HL-60/S4 (cell line): ENCODE measurements around the gene FNIP2.
"Not testable (repeated sequence)": the region's sequence is repeated elsewhere in the genome, so short reads cannot be mapped to it uniquely, and the experiment has no call there.

Experiments
- in situ Hi-C: fragments of 300-500 bp; cut with MboI; formaldehyde crosslinking; loops from 2 replicates; pipeline ENCODE4 v1.14.3; 2022; ENCODE audit warnings: low sequenced_read_pairs

The FNIP2 gene

DNA sequence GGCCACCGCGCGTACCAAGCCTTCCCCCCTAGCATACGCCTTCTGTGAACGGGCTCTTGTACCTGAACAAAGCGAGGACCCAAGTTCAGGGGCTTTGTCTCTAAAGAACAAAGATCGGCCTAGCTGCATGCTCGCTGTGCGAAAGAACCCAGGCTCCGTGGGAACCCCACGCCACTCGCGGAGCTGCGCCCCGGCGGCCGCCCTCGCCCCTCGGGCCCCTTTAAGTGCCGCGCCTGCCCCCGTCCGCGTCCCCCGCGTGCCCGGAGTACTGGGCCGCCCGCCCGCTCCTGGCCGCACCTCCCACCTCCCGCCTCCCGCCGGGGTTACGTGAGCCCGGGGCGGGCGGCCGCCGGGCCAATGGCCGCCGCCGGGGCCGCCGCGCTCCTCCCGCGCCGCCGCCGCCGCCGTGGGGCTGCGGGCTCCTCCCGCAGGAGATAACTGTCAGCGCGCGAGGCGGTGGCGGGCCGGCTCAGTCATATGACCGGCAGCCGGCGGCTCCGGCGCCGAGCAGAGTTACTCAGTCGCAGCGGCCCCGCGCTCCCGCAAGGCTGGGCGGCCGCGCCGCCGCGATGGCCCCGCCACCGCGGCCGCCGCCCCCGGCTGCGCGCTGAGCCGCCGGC lies at the start of gene FNIP2:
Gene FNIP2 (plus strand): TSS at position 472 of the 620 bp plus-strand sequence. CDS start 187 bp downstream, outside the sequence.
- in situ Hi-C loops: no loop called here

DNA sequence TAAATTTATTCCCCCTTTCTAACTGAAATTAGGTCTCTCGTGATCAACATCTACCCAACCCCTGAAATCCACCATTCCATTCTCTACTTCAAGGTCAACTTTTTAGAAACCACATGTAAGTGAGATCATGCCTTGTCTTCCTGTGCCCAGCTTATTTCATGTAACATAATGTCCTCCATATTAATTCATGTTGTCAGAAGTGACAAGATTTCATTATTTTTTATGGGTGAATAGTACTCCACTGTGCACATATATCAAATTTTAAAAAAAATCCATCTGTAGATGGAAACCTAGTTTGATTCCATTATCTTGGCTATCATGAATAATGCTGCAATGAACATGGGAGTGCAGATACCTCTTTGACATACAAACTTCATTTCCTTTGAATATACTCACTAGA lies 47.1 kb upstream of the FNIP2 start:
- in situ Hi-C loops: no loop called here

DNA sequence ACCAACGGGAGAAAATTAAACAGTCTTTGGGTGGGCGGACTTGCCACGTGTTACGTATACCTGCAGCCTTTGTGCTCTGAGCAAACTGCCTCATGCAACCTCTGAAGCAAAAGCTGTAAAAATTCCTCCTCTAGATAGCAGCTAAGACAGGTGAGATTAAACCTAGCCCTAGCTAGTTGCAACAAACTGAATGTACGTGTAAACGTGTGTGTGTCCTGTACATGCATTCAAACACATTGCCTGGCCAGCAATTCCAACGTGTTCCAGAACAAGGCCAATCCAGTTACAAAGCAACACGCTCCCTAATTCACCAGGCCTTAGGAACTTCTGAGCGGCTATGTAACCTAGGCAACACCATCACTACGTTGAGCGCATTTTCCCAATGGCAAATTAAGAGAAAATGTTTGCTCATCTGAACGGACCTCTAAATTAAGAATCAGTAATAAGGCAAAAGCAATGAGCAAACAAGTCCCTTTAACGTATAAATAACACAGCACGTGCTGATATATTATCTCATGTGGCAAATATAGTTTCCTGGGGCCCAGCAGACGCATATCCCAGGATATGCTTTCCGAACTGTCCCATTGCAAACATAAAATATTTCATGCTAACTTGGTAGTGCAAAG lies 46.4 kb upstream of the FNIP2 start:
- in situ Hi-C loops: no loop called here

DNA sequence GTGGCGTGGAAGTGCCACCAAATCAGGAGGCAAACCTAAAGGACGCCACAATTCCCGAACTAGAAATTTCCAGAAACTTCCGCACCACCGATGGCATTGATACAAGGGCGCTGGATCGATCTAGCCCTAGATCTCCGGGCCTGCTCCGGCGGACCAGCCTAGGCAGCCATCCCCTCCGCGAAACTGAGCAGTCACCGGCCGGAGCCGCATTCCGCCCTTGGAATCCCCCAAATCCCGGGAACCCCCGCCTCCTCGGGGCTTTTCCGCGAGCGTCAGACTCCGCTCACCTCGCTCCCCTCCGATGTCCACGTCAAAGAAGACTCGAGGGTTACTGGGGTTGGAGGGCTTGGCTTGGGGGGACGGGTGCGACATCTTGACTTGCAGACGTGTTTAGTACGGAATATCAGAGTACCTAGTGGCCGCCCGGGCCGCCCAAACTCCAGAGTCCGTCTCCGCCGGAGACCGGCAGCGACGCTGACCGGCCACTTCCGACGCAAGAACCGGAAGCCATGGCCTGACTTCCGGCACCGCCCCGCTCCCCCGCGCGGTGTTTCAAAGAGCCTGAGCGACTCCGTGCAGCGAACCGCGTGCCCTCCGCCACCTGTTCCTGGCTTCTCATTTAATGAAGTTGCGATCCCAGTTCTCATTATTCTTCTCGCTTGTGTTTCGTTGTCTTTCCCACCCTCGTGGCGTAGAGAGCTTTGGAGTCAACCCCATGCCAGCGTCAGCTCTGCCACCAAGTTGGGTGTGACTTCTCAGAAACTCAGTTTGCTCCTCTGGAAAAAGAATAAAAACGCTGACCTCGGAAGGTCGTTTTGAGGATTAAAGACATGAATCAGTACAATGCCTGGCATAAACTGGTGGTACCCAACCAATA lies 45.7 kb upstream of the FNIP2 start, which contains the start of gene PPID:
Gene PPID (minus strand): TSS at position 480 of the 877 bp plus-strand sequence. CDS start 108 bp downstream, at position 372.
- in situ Hi-C loops: no loop called here

DNA sequence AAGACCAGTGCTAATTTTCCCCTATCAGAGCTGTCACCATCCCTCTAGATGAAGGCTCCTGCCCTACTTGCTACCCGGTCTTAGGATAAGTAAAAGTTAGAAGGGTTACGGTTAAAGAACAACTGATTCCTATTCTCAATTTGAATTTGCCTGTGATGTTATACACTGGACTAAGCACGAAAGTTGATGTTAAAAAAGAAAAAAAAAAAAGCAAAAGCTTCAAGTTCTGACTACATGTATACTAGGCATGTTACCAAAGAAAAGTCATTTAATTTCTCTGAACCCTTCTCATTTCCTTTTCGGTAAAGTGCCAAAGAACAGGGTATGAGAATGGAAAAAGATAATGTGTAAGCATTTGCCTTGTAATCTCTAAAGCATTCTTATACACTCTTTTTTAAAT lies 44.2 kb upstream of the FNIP2 start:
- in situ Hi-C loops: loop anchor here (25.0 kb wide), 1 partner anchor 463 kb away; no protein-coding TSS in a partner anchor

DNA sequence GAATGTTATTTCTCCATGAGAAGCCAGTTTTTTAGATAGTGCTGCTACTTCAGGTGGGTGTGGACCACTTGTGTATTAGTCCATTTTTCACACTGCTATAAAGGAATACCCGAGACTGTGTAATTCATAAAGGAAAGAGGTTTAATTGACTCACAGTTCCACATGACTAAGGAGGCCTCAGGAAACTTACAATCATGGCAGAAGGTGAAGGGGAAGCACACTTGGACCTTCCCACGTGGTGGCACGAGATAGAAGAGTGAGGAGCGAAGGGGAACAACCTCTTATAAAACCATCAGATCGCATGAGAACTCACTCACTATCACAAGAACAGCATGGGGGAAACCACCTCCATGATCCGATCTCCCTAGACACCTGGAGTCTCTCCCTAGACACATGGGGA lies 42.2 kb upstream of the FNIP2 start:
- in situ Hi-C loops: loop anchor here (25.0 kb wide), 1 partner anchor 461 kb away; no protein-coding TSS in a partner anchor

DNA sequence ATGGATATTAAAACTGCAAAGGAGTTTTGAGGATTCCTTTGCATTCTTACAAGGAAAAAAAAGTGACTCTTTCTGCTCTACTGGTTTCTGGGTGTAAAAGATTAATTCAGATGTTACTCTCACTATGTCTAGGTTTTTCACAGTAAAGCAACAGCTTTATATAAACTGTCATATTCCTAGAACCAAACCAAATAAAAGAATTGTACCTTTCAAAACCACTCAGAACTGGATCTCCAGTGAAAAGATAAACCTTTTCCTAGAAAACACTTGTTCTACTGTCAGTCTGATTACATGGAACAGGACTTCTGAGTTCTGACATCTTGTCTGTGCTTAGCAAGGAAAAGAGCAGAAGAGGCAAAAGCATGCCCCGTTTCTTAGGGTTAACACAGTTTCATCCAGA lies 40.6 kb upstream of the FNIP2 start:
- in situ Hi-C loops: loop anchor here (25.0 kb wide), 1 partner anchor 459 kb away; no protein-coding TSS in a partner anchor

DNA sequence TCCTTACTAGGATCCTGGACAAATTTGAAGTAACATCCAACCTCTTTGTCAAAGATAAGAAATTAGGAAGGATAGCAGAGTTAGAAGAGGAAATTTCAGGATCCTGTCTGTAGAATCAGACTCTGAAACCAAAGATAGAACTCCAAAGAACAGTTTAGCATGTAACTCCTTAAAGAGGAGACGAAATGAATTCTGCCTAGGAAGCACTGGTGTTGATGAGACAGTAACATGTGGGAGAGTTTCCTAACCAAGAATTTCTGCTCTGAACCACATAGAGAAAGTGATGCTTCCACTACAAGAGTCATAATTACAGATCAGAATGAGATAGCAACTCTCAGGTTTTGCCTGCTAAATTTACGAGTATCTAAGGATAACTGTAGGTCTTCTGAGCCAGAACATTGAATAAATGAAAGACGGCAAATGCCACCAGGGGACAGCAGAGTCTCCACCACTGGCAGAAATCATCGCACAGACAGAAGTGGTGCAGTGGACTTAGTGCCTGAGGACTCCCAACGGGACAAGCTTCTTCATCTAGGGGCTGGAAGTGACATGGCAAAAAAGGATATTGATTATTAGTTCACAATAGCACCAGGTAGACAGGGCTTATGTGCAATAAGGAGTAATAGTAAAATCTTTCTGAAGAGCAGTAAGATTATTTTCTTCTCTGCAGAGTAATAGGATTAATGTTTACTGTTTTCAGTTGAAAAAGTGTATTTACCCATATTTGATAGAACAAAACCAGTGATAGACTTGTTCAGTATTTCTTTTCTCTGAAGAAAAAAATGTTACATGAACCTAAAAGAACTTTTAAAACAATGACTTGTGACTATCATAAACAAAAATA lies 38.9 kb upstream of the FNIP2 start:
- in situ Hi-C loops: loop anchor here (10.0 to 25.0 kb wide), 2 partner anchors 95 to 457 kb away; no protein-coding TSS in a partner anchor

DNA sequence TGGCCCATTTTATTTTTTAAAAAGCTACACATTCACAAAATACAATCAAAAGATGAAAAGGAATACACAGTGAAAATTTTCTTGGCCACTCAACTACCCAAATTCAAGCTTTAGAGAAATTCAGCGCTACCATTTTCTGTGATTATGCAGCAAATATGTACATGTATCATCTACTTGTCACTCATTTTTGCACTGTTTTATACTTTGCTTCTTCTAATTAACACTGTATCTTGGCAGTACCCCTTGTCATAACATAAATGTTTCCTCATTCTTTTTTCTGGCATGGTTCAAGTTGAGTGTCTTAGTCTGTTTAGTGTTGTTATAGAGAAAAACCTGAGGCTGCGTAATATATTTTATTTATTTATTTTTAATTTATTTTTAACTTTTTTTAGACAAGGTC lies 30.0 kb upstream of the FNIP2 start:
- in situ Hi-C loops: loop anchor here (10.0 to 25.0 kb wide), 2 partner anchors 86 to 448 kb away; no protein-coding TSS in a partner anchor

DNA sequence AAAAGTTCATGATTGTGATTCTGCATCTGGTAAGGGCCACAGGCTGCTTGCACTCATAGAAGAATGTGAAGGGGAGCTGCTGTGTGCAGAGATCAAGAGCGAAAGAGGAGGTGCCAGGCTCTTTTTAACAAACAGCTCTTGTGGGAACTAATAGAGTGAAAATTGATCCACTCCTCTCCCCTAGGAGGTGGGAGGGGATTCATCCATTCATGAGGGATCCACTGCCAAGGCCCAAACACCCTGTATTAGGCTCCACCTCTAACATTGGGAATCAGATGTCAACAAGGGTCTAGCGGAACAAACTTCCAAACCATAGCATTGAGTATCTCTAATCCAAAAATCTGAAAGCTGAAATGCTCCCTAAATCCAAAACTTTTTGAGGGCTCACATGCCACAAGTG lies 29.2 kb upstream of the FNIP2 start:
- in situ Hi-C loops: loop anchor here (10.0 to 25.0 kb wide), 2 partner anchors 85 to 448 kb away; no protein-coding TSS in a partner anchor

DNA sequence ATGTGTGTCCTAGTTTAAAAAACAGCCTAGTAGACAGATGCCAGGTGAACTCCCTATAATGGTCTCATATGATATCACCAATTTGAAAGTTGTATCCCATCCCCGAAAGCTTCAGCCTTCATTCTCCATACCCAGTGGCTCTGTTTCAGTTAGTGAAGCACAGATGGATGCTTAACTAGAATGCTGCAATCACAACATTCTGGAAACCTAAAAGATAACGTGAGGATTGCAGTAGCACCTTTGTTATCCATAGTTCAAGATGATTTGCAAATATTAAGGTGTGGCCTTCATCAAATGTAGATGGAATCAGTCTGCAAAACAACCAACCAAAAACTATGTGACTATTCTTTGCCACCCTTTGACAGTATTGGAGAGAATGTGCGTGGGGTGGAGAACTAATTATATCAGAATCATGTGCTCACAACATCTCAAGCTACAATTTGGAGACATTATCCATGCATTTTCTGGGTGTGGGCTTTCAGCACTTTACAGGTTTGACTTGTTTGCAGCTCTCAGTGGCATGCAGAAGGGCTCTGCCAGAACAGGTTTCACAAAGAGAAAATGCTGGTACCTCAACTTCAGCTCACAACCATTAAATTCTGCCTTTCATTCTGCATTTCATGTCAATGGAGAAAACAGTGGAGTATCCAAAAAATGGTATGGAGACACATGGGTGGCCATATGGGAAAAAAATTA lies 27.4 kb upstream of the FNIP2 start:
- in situ Hi-C loops: loop anchor here (25.0 kb wide), 1 partner anchor 446 kb away; no protein-coding TSS in a partner anchor

DNA sequence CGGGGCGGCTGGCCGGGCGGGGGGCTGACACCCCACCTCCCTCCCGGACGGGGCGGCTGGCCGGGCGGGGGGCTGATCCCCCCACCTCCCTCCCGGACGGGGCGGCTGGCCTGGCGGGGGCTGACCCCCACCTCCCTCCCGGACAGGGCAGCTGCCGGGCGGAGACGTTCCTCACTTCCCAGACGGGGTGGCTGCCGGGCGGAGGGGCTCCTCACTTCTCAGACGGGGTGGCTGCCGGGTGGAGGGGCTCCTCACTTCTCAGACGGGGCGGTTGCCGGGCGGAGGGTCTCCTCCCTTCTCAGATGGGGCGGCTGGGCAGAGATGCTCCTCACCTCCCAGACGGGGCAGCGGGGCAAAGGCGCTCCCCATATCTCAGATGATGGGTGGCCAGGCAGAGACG lies 22.3 kb upstream of the FNIP2 start:
- in situ Hi-C loops: loop anchor here (25.0 kb wide), 1 partner anchor 441 kb away; no protein-coding TSS in a partner anchor

DNA sequence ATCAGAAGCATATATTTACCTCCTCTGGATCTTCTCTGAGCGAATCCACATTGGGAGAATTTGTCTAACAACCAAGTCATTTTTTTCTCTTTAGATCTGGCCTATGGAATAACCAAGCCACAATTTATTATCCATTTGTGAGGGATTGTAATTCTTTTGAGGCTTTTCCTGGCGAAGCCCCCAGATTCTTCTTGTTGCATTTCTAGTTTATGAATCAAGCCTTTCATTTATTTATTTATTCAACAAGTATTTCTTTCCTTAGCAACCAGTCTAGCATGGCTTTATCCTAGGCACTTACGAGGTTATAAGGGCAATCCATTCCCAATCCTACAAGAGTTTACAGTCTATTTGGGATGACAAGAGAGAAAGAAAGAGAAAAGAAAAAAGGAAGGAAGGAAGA lies 18.4 kb upstream of the FNIP2 start:
- in situ Hi-C loops: no loop called here

DNA sequence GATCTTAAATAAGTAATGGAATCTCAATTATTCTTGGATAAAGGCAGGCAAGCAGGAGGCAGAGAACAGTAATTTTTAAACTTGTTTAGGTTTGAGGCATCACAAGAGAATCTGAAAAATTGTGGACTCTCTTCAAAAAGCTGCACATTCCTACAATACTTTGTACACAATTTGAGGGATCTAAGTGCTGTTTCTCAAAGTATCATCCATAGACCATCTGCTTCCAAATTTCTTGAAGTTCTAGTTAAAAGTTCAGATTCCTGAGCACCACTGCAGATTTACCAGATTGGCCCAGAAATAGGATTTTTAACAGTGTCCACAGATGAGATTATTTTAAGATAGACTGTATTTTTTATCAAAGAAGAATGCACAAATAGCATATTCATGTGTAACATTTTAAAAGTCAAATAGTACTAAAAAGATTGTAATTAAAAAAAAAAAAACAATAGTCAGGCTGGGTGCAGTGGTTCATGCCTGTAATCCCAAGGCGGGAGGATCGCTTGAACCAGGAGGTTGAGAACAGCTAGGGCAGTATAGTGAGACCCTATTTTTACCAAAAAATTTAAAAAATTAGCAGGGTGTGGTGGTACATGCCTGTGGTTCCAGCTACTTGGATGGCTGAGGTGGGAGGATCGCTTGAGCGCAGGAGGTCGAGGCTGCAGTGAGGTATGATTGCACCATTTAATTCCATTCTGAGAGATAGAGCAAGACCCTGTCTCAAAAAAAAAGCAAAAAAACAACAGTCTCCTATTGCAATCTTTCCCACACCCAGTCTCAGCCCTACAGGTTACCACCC lies 14.2 kb upstream of the FNIP2 start:
- in situ Hi-C loops: no loop called here

DNA sequence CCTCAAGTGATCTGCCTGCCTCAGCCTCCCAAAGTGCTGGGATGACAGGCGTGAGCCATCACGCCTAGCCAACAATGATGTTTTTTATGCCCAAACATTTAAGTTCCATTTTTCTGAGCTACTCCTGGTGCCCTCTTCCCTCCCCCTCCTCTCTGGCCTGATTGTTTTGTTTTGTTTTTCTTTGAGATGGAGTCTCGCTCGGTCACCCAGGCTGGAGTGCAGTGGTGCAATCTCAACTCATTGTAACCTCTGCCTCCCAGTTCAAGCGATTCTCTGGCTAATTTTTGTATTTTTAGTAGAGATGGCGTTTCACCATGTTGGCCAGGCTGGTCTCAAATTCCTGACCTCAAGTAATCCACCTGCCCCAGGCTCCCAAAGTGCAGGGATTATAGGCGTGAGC lies 13.0 kb upstream of the FNIP2 start:
- in situ Hi-C loops: not testable (repeated sequence)

DNA sequence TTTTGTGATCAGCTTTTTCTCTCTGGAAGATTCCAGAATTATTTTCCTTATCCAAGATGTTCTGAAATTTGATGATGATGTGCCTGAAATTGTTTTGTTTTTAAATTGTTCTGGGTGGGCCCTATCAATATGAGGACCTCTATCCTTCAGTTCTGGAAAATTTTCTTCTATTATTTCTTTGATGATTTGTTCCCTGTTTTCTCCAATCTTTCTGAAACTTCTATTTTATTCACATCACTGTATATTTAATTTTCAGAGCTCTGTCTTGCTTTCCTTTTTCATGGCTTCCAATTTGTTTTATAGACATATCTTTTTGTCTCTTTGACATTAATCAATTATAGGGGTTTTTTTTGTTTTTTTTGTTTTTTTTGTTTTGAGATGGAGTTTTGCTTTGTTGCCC lies 12.2 kb upstream of the FNIP2 start:
- in situ Hi-C loops: no loop called here

DNA sequence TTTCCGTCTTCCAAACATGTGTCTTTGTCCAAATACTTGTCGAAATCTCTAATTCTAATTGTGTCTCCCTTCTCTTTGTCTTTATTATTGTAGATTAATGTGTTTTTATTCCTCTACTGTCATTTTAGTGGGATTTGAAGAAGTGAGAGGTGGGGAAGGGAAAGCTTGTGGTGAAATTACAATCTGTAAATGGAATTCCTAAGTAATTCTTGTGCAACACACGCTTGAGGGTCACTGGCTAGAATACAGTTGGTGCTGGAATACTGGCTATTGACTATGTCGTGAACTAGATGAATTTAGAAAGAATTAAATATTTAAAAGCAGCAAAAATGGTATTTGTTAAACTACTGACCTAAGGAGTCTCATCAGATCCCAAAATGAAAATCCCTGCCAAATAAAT lies 10.7 kb upstream of the FNIP2 start:
- in situ Hi-C loops: no loop called here

DNA sequence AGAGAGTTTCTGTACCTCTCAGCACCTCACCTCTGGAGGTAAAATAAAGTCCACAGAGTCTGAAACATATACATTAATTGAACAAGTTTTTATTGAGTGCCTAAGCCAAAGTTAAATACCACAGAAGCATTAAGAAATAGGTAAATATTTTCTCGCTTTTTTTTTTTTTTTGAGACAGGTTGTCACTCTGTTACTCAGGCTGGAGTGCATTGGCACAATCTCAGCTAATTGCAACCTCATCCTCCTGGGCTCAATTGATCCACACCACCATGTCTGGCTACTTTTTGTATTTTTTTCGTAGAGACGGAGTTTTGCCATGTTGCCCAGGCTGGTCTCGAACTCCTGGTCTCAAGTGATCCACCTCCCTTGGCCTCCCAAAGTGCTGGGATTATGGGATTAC lies 10.1 kb upstream of the FNIP2 start:
- in situ Hi-C loops: no loop called here

DNA sequence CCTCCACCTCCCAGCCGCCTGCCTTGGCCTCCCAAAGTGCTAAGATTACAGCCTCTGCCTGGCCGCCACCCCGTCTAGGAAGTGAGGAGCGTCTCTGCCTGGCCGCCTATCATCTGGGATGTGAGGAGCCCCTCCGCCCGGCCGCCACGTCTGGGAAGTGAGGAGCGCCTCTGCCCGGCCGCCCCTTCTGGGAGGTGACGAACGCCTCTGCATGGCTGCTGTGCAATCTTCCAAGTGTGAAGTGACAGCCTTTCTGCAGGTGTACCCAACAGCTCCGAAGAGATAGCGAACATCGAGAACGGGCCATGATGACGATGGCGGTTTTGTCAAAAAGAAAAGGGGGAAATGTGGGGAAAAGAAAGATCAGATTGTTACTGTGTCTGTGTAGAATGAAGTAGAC lies 9.3 kb upstream of the FNIP2 start:
- in situ Hi-C loops: not testable (repeated sequence)
